Endodermal cell (in vitro differentiated cells): ENCODE data around the gene FMO4. TPM values are rescaled to one million over a fixed set of nuclear protein-coding genes. Genes with fewer than 3 reads are reported as not detected.

Experiments
- DNase-seq: peaks from one replicate; pipeline ENCODE4 v3.0.0-alpha.2; 2017
- H3K27ac ChIP-seq: 2 replicates; pipeline ENCODE4 v1.5.1; 2013; ENCODE audit warnings: mild to moderate bottlenecking, low read depth, low read length, moderate library complexity
- H3K27me3 ChIP-seq: 2 replicates; pipeline ENCODE4 v1.6.1; 2013; ENCODE audit warnings: mild to moderate bottlenecking, low read length, moderate library complexity; ENCODE audit not compliant: insufficient read depth, control insufficient read depth, poor library complexity, severe bottlenecking
- H3K36me3 ChIP-seq: 2 replicates; pipeline ENCODE4 v1.7.0; 2013; ENCODE audit warnings: mild to moderate bottlenecking, low read length, moderate library complexity; ENCODE audit not compliant: control insufficient read depth, insufficient read depth
- H3K4me1 ChIP-seq: one replicate; pipeline ENCODE4 v1.7.0; 2013; ENCODE audit warnings: low read length; ENCODE audit not compliant: control insufficient read depth, insufficient read depth
- H3K4me3 ChIP-seq: 2 replicates; pipeline ENCODE4 v1.5.1; 2013; ENCODE audit warnings: mild to moderate bottlenecking, low read length, moderate library complexity
- H3K9ac ChIP-seq: 2 replicates; pipeline ENCODE4 v1.6.1; 2013; ENCODE audit warnings: mild to moderate bottlenecking, low read length, moderate library complexity; ENCODE audit not compliant: poor library complexity, severe bottlenecking; ENCODE audit errors: extremely low read depth
- H3K9me3 ChIP-seq: 2 replicates; pipeline ENCODE4 v1.6.1; 2013; ENCODE audit warnings: mild to moderate bottlenecking, low read length, moderate library complexity; ENCODE audit not compliant: control insufficient read depth
- H3K27ac Mint-ChIP-seq: 2 replicates; pipeline ENCODE4 v1.8.0; 2020; ENCODE audit warnings: mixed read lengths
- H3K27me3 Mint-ChIP-seq: 2 replicates; pipeline ENCODE4 v1.8.0; 2021; ENCODE audit warnings: mild to moderate bottlenecking, mixed read lengths; ENCODE audit not compliant: insufficient read depth
- H3K36me3 Mint-ChIP-seq: 2 replicates; pipeline ENCODE4 v1.8.0; 2020; ENCODE audit warnings: low read depth, mixed read lengths
- H3K4me1 Mint-ChIP-seq: 2 replicates; pipeline ENCODE4 v1.8.0; 2020; ENCODE audit warnings: mixed read lengths
- H3K4me3 Mint-ChIP-seq: 2 replicates; pipeline ENCODE4 v1.8.0; 2020; ENCODE audit warnings: mild to moderate bottlenecking, moderate library complexity, mixed read lengths
- H3K9me3 Mint-ChIP-seq: 2 replicates; pipeline ENCODE4 v1.8.0; 2020; ENCODE audit warnings: mild to moderate bottlenecking, mixed read lengths
- CTCF ChIP-seq: fragments of 200-600 bp; sonication (generic); conservative IDR thresholded peaks from 2 replicates; pipeline ENCODE4 v1.5.0; 2021; ENCODE audit warnings: antibody characterized with exemption, mild to moderate bottlenecking
- WGBS, 2 experiments: methylation state at CpG; one replicate each; pipeline versions ENCODE4 v1.1.5 to v1.1.7; 2013; ENCODE audit warnings: missing lambda C conversion rate in 2 of 2, mixed read lengths in 1 of 2; ENCODE audit not compliant: insufficient coverage in 1 of 2, insufficient read length in 1 of 2; 5-methylcytosine and 5-hydroxymethylcytosine counted together
- total RNA-seq, 2 donors: library from RNA; stranded (reverse); fragmentation: NEBNext Ultra II Directional in 1 of 2; extraction: Animal tissue kit (Norgen Biotek cat#: 25700) in 1 of 2; gene quantifications; 2 replicates in 1 of 2; 3 replicates in 1 of 2; pipeline ENCODE4 v1.2.1, GENCODE V29; 2021

FMO4 gene
- total RNA-seq, 2 donors from 2014 or later: 2.5 to 3.5 TPM

- Histone ChIP-seq H3K4me3 (no peak overlapping the region), H3K27me3 (no peaks in the 10 kb centered on the region), H3K4me1 (no peaks in the 10 kb centered on the region), H3K36me3 (no peaks in the 10 kb centered on the region), H3K9me3 (peaks cover 10% of the 10 kb centered on the region), H3K9ac (no peak overlapping the region), H3K27ac (no peak overlapping the region)
- Mint-ChIP-seq H3K4me1 (peaks cover 8% of the 10 kb centered on the region), H3K36me3 (no peaks in the 10 kb centered on the region), H3K4me3 (no peak overlapping the region), H3K9me3 (peaks cover 3% of the 10 kb centered on the region), H3K27me3 (no peaks in the 10 kb centered on the region), H3K27ac (no peak overlapping the region)
- no peak for DNase-seq
- TF ChIP-seq CTCF: no peak
- WGBS, 2 experiments: 85 to 100% methylated on average over 2 of the region's 3 CpGs
Observed at GRCh38 chr1:171295821-171296220, 18.2 kb upstream of the FMO4 start.

- H3K4me3 Mint-ChIP-seq: no peak overlapping the region
- no peak for TF ChIP-seq CTCF
- DNase-seq: no peak
- no peak overlapping the region for H3K9ac ChIP-seq
- no peak overlapping the region for H3K4me3 ChIP-seq
- WGBS, 2 experiments: 93 to 100% methylated on average over 2 of the region's 2 CpGs
- no peaks in the 10 kb centered on the region for H3K36me3 ChIP-seq
- no peaks in the 10 kb centered on the region for H3K36me3 Mint-ChIP-seq
- peaks cover 10% of the 10 kb centered on the region for H3K9me3 ChIP-seq
- H3K27me3 ChIP-seq: no peaks in the 10 kb centered on the region
- peaks cover 8% of the 10 kb centered on the region for H3K4me1 Mint-ChIP-seq
- H3K4me1 ChIP-seq: no peaks in the 10 kb centered on the region
- peaks cover 7% of the 10 kb centered on the region for H3K9me3 Mint-ChIP-seq
- no peaks in the 10 kb centered on the region for H3K27me3 Mint-ChIP-seq
- no peak overlapping the region for H3K27ac Mint-ChIP-seq
- no peak overlapping the region for H3K27ac ChIP-seq
Observed at GRCh38 chr1:171296897-171297296, 17.1 kb upstream of the FMO4 start.

GRCh38 chr1:171298696-171299095 lies 15.3 kb upstream of the FMO4 start:
- Mint-ChIP-seq H3K36me3 (no peaks in the 10 kb centered on the region), H3K27me3 (no peaks in the 10 kb centered on the region), H3K4me3 (no peak overlapping the region), H3K9me3 (peaks cover 7% of the 10 kb centered on the region), H3K27ac (peak overlapping the region; percentile 27), H3K4me1 (peaks cover 8% of the 10 kb centered on the region)
- DNase-seq: no peak
- WGBS, 2 experiments: 84 to 90% methylated on average over 2 to 4 of the region's 4 CpGs
- Histone ChIP-seq H3K36me3 (no peaks in the 10 kb centered on the region), H3K9ac (no peak overlapping the region), H3K27ac (no peak overlapping the region), H3K9me3 (peaks cover 10% of the 10 kb centered on the region), H3K4me3 (no peak overlapping the region), H3K4me1 (no peaks in the 10 kb centered on the region), H3K27me3 (no peaks in the 10 kb centered on the region)
- no peak for TF ChIP-seq CTCF
